AG04449 (cell line): ENCODE measurements around the gene ATXN1.

Experiments
- CTCF ChIA-PET: fragments of 350-600 bp; formaldehyde crosslinking; extraction: SDS; loops from one replicate; lab custom pipeline; 2021; ENCODE audit warnings: antibody characterized with exemption; lab: Yijun Ruan, JAX
- POLR2A ChIA-PET: fragments of 400-600, 350-600 bp; formaldehyde crosslinking; extraction: SDS; loops from one replicate; lab custom pipeline; 2020; ENCODE audit warnings: antibody characterized with exemption, inconsistent platforms; lab: Yijun Ruan, JAX
- DNase-seq: peaks from one replicate; pipeline ENCODE4 v3.0.0-alpha.2; 2010; ENCODE audit warnings: low read depth, low spot score
- H3K4me3 ChIP-seq: 2 replicates; pipeline ENCODE4 v1.5.1; 2011; ENCODE audit warnings: low read depth, mild to moderate bottlenecking, control low read depth, low read length
- TF ChIP-seq, protein P1 (sequence below): IDR thresholded peaks from one replicate; pipeline ENCODE4 v1.5.1; 2011; ENCODE audit warnings: mild to moderate bottlenecking, moderate library complexity, low read length, control low read depth, inconsistent platforms; ENCODE audit not compliant: insufficient read depth; ENCODE audit errors: missing control alignments

Gene ATXN1

DNA sequence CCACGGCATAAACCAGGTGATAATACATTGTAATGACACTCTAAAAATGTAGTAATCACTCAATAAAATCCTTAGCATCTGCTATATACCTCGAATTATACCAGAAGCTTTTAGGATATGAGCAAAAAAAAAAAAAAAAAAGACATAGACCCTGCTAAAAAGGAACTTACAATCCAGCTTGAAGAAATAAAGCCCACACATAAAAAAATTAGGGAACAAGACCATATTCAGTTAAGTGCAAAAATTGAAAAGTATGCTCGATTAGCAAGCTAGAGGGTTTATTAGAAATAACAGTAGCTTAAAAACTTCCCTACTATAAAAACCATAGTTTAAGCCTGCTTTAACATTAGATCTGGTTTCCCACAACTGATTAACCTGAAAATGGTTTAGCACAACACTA, 387.2 kb downstream of the ATXN1 start:
- ChIA-PET CTCF (no interaction called here), POLR2A (interaction anchor here (0.5 kb wide), 1 partner anchor 60 kb away, joined by 3 read pairs; no protein-coding TSS in a partner anchor)
- H3K4me3 ChIP-seq = no peak overlapping the region
- TF ChIP-seq, protein P1, sequence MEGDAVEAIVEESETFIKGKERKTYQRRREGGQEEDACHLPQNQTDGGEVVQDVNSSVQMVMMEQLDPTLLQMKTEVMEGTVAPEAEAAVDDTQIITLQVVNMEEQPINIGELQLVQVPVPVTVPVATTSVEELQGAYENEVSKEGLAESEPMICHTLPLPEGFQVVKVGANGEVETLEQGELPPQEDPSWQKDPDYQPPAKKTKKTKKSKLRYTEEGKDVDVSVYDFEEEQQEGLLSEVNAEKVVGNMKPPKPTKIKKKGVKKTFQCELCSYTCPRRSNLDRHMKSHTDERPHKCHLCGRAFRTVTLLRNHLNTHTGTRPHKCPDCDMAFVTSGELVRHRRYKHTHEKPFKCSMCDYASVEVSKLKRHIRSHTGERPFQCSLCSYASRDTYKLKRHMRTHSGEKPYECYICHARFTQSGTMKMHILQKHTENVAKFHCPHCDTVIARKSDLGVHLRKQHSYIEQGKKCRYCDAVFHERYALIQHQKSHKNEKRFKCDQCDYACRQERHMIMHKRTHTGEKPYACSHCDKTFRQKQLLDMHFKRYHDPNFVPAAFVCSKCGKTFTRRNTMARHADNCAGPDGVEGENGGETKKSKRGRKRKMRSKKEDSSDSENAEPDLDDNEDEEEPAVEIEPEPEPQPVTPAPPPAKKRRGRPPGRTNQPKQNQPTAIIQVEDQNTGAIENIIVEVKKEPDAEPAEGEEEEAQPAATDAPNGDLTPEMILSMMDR = no peak
- DNase-seq = no peak

DNA sequence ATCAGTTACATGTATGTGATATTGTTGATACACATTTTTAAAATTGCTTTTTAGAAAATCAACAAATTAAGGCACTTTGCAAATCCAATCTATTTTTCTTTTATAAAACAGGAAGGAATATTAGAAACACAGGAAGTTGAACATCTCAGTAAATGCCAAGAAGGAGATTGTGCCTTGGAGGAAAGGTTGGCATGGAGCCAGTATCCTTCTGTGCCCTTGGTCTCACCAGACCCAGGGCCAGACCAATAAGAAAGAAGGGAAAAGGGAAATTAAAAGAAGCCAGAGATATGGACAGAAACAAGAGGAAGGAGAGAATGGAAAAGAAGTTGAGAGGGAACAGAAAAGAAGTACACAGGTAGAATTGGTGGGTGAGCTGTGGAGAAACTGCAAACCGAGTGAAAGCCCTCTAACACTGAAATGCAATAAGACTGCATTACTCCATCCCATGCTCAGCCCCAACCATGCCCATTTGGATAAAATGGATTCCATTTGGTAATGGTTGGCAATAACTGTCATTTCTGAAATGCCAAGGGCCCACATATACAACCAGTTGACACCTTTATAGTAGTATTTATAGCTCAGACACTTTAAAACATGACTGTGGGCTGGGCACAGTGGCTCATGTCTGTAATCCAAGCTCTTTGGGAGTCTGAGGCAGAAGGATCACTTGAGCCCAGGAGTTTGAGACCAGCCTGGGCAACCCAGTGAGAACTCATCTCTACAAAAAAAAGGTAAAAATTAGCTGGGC, 389.1 kb downstream of the ATXN1 start:
- ChIA-PET POLR2A (no interaction called here), CTCF (interaction anchor here (1.3 kb wide), 1 partner anchor 38 kb away, joined by 3 read pairs; no protein-coding TSS in a partner anchor)
- DNase-seq = no peak
- H3K4me3 ChIP-seq = no peak overlapping the region
- TF ChIP-seq, protein P1 = no peak

DNA sequence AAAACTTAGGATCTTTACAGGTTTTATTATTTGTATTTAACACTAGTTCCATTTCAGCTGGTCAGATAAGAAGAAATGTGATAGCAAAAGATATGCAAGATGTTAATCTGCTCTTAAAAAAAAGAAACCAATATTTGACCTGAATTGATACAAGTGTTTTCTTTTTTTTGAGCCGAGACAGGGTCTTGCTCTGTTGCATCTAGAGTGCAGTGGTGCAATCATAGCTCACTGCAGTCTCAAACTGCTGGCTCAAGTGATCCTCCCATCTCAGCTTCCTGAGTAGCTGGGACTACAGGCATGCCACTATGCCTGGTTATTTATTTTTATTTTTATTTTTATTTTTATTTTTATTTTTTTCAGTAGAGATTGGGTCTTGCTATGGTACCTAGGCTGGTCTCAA, 389.9 kb downstream of the ATXN1 start:
- DNase-seq = no peak
- no peak overlapping the region for H3K4me3 ChIP-seq
- TF ChIP-seq, protein P1 = no peak
- ChIA-PET CTCF (interaction anchor here (0.7 to 1.9 kb wide), 8 partner anchors 14 to 139 kb away, joined by 3 to 4 read pairs (median 4); no protein-coding TSS in a partner anchor), POLR2A (interaction anchor here (0.6 kb wide), 1 partner anchor 741 kb away, joined by 3 read pairs; no protein-coding TSS in a partner anchor)

DNA sequence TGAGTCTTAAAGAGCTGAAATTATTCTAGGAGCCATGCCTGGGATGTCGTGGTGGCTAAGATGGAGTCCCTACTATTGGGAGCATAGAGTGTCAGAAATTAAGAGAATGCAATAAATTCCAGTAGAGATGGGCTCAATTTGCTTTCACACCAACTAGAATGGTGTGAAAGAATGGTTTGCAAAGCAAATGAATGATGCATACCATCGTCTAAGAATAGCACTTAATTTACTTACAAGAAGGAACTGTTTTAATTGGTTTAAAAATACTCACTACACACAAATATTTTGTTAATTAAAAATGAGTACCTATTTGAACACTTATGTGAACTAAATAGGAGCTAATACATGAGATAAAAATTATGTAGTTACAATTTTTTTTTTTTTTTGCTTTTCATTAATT, 390.3 kb downstream of the ATXN1 start:
- TF ChIP-seq, protein P1 = no peak
- H3K4me3 ChIP-seq = no peak overlapping the region
- ChIA-PET POLR2A (interaction anchor here (0.6 kb wide), 1 partner anchor 742 kb away, joined by 3 read pairs; no protein-coding TSS in a partner anchor), CTCF (interaction anchor here (0.7 to 1.9 kb wide), 9 partner anchors 11 to 140 kb away, joined by 3 to 4 read pairs (median 3); no protein-coding TSS in a partner anchor)
- no peak for DNase-seq

DNA sequence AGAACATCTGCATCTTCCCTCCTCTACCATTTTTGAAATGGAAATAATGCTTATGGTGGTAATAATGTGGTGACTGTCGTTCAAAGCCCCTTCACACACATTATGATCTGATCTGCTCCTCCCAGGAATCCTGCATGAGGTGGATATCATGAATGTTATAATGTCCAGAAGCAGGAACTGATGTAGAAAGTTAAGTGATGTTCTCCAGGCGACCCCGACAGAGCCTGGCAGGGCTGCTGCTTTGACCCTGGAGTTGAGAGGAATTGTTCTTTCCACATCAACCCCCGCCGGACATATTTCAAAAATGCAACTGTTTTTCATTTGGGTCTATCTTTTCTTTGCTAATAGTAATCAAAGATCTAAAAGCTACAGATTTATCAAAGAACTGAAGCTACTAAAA, 391.3 kb downstream of the ATXN1 start:
- ChIA-PET POLR2A (interaction anchor here (0.6 kb wide), 1 partner anchor 10 kb away, joined by 3 read pairs; no protein-coding TSS in a partner anchor), CTCF (interaction anchor here (0.7 to 1.9 kb wide), 6 partner anchors 10 to 38 kb away, joined by 3 to 4 read pairs (median 4); no protein-coding TSS in a partner anchor)
- no peak for DNase-seq
- H3K4me3 ChIP-seq = no peak overlapping the region
- TF ChIP-seq, protein P1 = no peak

DNA sequence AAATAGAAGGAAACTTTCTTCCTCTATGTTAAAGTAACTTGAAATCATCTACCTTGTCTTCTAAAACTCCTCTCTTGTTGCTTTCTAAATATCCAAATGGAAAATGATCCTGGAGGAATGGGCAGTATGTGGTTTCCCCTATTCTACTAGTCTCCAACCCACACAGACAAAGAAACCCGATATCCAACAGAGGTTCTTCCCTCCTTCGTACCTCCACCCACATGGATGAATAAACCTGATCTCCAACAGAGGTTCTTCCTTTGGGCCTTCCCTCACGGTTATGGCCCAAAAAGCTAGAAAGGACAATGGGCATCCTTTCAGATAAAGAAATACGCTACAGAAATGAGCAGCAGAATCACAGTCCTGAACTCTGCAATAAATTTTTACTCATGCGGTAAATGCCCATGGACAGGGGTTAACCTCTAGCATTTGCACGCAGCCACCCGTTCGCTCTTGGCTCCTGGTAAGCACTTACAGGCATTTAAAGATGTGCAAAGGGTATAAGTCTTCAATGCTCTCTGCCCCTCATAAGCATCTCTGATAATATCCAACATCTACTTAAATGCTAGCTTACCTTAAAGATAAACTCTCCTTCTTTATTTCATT, 392.0 kb downstream of the ATXN1 start:
- no peak for DNase-seq
- H3K4me3 ChIP-seq = no peak overlapping the region
- CTCF ChIA-PET = interaction anchor here (1.0 to 1.9 kb wide), 4 partner anchors 16 to 40 kb away, joined by 3 to 4 read pairs (median 3); no protein-coding TSS in a partner anchor
- POLR2A ChIA-PET = no interaction called here
- TF ChIP-seq, protein P1 = no peak
